NCI-H345 treated with DMSO at 0.1 percent for 48 hours (cell line): Measurements from ENCODE around the gene DOLPP1.

Experiments used
- DNase-seq: peaks from one replicate; lab custom pipeline; 2025; ENCODE audit not compliant: unreplicated experiment; lab: John Stamatoyannopoulos, UW

The DOLPP1 gene

DNA sequence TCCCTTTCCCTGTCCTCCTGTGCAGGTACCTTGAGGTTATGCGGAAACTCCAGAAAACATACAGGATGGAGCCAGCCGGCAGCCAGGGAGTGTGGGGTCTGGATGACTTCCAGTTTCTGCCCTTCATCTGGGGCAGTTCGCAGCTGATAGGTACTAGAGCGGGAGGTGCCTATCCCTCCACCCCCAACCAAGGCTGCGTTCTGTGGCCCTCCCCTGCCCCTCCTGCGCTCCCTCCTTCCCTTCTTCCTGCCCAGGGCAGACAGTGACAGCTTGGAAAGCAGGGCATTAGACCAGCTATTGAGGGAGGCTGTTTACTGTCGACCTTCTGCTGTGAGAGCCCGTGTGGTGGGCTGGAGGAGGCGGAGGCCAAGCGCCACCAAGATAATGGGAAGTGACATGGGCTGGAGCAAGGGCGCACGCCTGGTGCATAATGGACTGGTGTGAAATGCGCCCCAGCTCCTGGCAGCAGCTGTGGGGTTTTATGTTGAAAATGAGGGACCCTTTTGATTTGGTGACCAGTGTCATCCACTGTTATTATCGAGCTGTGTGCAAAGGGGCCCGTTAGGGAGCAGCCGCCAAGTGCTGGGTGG is 55.6 kb downstream of the DOLPP1 start:
- no peak for DNase-seq

DNA sequence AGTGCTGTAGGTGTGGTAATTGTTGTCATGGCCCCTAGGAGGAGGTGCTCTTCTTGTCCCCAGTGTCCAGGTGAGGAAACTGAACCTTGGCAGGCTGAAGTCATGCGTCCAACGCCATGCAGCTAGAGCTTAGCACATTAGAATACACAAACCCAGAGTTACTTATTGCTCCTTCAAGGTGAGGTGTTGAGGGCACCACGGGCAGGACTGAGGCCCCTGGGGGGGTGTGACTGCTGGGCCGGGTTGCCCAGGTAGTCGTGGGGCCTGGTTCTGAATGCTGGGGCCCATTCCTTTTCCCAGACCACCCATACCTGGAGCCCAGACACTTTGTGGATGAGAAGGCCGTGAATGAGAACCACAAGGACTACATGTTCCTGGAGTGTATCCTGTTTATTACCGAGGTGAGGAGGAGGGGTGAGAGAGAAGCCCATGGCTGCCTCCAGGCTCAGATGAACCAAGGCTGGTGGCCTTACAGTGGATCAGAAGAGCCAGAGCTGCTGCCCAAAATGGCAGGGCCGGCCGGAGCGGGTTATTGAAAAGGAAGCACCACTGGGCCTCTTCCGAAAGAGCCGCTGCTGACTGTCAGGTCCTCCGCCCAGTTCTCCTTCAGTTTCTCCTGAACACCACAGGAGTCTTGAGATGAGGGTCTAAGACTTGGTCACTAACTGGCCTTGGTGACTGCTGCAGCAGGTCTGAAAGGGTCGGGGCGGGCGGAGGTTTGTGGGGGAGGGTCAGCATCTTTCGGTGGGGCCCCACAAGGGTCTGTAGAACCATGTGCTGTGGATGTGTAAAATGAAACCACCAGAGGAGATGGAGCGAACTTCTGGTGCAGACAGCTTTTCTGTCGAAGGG is 56.6 kb downstream of the DOLPP1 start:
- DNase-seq, result no peak

DNA sequence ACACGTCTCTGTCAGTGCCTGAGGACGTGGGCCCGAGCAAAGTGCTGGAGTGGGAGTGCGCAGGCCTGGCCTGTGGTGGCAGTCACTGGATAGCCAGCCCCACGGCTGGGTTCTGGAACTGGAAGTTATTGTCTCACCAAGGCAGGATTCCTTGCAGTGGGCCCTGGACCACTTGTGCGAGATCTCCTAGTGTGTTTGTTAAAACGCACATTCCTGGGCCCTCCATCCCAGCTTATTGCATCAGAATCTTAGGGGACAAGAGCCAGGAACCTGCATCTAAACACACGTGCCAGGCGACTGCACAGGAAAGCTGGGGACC is 57.2 kb downstream of the DOLPP1 start:
- DNase-seq, result no peak

DNA sequence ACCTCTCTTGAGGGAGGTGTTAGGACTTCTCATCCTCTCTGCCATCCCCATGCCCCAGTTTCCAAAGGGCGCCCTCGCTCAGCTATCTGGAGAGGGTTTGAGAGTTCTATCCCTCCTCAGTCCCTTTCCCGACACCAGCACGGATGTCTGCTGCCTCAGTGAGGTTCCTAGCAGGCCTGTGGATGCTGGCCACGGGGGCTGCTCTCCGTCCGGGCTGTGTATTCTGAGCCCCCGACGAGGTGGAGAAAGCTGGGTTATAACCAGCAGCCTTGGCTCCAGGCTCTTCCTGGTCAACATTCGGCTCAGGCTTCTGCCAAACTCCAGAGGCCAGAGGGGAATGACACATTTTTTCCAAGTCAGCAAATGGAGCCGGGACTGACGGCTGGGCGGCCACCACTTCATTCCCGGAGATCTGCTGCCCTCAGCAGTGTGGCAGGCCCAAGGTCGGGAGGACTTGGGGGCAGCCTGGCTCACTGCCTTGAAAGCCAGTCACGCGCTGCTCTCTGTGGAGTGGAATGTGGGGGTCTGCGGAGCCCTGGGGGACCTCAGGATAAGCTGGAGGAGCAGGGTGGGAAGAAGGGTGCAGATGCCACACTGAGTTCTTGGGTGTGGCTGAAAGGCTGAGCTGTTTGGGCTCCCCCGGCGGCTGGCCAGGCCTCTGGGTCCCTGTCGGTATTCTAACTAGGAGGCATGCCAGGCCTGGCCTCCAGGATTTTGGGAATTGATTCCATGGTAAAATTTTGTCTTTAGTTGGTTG is 57.7 kb downstream of the DOLPP1 start:
- DNase-seq, result no peak

DNA sequence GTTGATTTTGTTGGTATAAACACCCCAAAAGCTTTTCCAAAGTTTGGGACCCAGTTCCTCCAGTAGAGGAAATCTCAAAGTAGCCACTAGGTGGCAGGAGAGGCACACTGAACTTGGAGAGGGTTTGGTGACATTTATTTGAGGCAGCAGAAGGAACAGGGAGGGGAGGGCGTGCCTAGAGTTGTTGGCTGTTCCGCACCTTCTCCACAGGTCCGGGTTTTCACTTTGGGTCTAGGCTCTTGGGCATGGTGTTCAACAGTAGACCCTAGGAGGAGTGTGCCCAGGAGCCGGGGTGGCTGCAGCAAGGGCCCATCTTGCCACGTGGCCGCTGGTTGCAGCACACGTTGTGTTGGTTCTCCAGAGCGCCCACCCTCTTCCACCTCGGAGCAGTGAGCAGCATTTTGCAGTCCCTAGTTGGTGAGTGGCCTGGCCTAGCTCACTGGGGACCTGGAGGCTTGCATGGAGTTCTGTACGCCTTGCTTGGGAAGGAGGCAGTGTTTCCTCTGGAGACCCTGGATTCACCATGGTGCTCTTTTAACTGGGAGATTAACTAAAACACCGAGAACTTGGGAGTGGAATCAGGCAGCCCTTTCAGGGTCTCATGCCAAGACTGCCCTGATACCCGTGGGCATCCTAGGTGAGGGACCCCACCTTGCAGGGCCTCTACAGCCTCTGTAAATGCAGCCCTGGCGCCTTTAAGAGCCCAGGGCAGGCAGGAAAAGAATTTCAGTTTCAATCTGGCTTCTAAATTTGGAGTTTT is 58.5 kb downstream of the DOLPP1 start:
- peak; percentile 60 for DNase-seq

DNA sequence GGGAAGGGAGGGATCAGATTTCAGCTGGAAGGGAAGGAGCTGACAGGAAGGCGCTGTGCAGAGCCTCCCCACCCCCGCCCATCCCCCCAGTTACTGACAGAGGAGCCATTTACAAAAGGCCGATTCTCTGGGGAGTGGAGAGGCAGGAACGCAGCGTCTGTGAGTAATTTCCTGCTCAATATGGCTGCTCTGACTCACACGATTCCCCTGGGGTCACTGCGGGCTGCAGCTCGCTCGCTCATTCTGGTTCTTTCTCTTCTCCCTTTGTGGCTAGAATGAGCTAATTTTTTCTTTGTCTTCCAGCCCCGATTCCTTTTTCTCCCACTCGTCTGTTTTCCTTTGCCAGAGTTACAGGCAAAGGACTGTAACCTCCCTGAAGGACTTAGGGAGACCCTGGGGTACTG is 59.1 kb downstream of the DOLPP1 start:
- DNase-seq, result peak; percentile 94
